WTC11 (cell line): ENCODE measurements around the gene PRSS56. TPM values are rescaled to one million over a fixed set of nuclear protein-coding genes. Genes with fewer than 3 reads are reported as not detected.
"Not testable (repeated sequence)": the region's sequence is repeated elsewhere in the genome, so short reads cannot be mapped to it uniquely, and the experiment has no call there.

Source experiments
- ATAC-seq: fragments of 200-7000 bp; cut with Tn5 transposase; 2 replicates; pipeline ENCODE4 v1.10.0; 2021; ENCODE audit warnings: mild to moderate bottlenecking, moderate library complexity
- CTCF ChIA-PET: fragments of 300-600 bp; sonication (Branson Sonifier 250); formaldehyde crosslinking; loops from one replicate; lab custom pipeline; 2021; ENCODE audit warnings: antibody characterized with exemption; lab: Charles Lee
- POLR2A ChIA-PET: fragments of 350-600 bp; sonication (Branson Sonifier 250); formaldehyde crosslinking; loops from one replicate; lab custom pipeline; 2021; ENCODE audit warnings: antibody characterized with exemption; lab: Charles Lee
- DNase-seq: peaks from one replicate; pipeline ENCODE4 v3.0.0; 2021; ENCODE audit warnings: low spot score
- H3K27ac Mint-ChIP-seq: 2 replicates; pipeline ENCODE4 v1.8.0; 2021; ENCODE audit warnings: mixed read lengths
- H3K27me3 Mint-ChIP-seq: 2 replicates; pipeline ENCODE4 v1.8.0; 2021; ENCODE audit warnings: low read depth, mild to moderate bottlenecking, moderate library complexity, mixed read lengths
- H3K36me3 Mint-ChIP-seq: 2 replicates; pipeline ENCODE4 v1.8.0; 2021; ENCODE audit warnings: mixed read lengths
- H3K4me1 Mint-ChIP-seq: 2 replicates; pipeline ENCODE4 v1.8.0; 2022; ENCODE audit warnings: mixed read lengths
- H3K4me3 Mint-ChIP-seq: 2 replicates; pipeline ENCODE4 v1.8.0; 2021; ENCODE audit warnings: mild to moderate bottlenecking, moderate library complexity, mixed read lengths
- H3K9me3 Mint-ChIP-seq: 2 replicates; pipeline ENCODE4 v1.8.0; 2021; ENCODE audit warnings: mixed read lengths
- CREB1 ChIP-seq: sonication (generic); formaldehyde crosslinking; IDR thresholded peaks from 2 replicates; pipeline ENCODE4 v1.8.0; 2023; ENCODE audit warnings: mild to moderate bottlenecking, missing genetic modification reagents
- ETV6 ChIP-seq: sonication (generic); formaldehyde crosslinking; IDR thresholded peaks from 2 replicates; pipeline ENCODE4 v1.8.1; 2022; ENCODE audit warnings: mild to moderate bottlenecking, missing genetic modification reagents
- HMGA2 ChIP-seq: fragments of 250-450 bp; sonication (Bioruptor Pico); IDR thresholded peaks from 2 replicates; pipeline ENCODE4 v1.4.0; 2021; ENCODE audit warnings: mild to moderate bottlenecking, moderate library complexity
- JAZF1 ChIP-seq: fragments of 250-450 bp; sonication (Bioruptor Pico); IDR thresholded peaks from 2 replicates; pipeline ENCODE4 v1.9.0; 2021; ENCODE audit warnings: moderate library complexity, mild to moderate bottlenecking, inconsistent platforms
- NFYB ChIP-seq: sonication (generic); formaldehyde crosslinking; conservative IDR thresholded peaks from 2 replicates; pipeline ENCODE4 v1.8.0; 2022; ENCODE audit warnings: low read depth, missing genetic modification reagents
- NR2C2 ChIP-seq: sonication (generic); formaldehyde crosslinking; IDR thresholded peaks from 2 replicates; pipeline ENCODE4 v1.8.0; 2022; ENCODE audit warnings: mild to moderate bottlenecking, missing genetic modification reagents
- OVOL2 ChIP-seq: fragments of 250-450 bp; sonication (Bioruptor Pico); IDR thresholded peaks from 2 replicates; pipeline ENCODE4 v1.9.0; 2021; ENCODE audit warnings: mild to moderate bottlenecking, borderline replicate concordance
- RORB ChIP-seq: fragments of 250-450 bp; sonication (Bioruptor Pico); IDR thresholded peaks from 2 replicates; pipeline ENCODE4 v1.9.0; 2021; ENCODE audit warnings: mild to moderate bottlenecking
- TEAD4 ChIP-seq: sonication (generic); formaldehyde crosslinking; IDR thresholded peaks from 2 replicates; pipeline ENCODE4 v1.8.0; 2022; ENCODE audit warnings: mild to moderate bottlenecking, missing genetic modification reagents
- ZNF121 ChIP-seq: sonication (generic); formaldehyde crosslinking; IDR thresholded peaks from 2 replicates; pipeline ENCODE4 v1.8.0; 2023; ENCODE audit warnings: missing genetic modification reagents
- ZNF232 ChIP-seq: sonication (generic); formaldehyde crosslinking; IDR thresholded peaks from 2 replicates; pipeline ENCODE4 v1.8.0; 2022; ENCODE audit warnings: mild to moderate bottlenecking, missing genetic modification reagents
- ZNF416 ChIP-seq: fragments of 250-450 bp; sonication (Bioruptor Pico); IDR thresholded peaks from 2 replicates; pipeline ENCODE4 v1.9.0; 2021; ENCODE audit warnings: mild to moderate bottlenecking, inconsistent platforms
- total RNA-seq: library from RNA; stranded (reverse); gene quantifications from 3 replicates; pipeline ENCODE4 v1.2.3, GENCODE V29; 2021
- TF ChIP-seq, protein P1 (sequence below): sonication (generic); formaldehyde crosslinking; IDR thresholded peaks from 2 replicates; pipeline ENCODE4 v1.8.1; 2022; ENCODE audit warnings: mild to moderate bottlenecking, missing genetic modification reagents, moderate library complexity, borderline replicate concordance
- TF ChIP-seq, protein P2 (sequence below): sonication (generic); formaldehyde crosslinking; IDR thresholded peaks from 2 replicates; pipeline ENCODE4 v1.8.1; 2022; ENCODE audit warnings: low read depth, mild to moderate bottlenecking, moderate library complexity, missing genetic modification reagents, borderline replicate concordance
- TF ChIP-seq, protein P3 (sequence below): sonication (generic); formaldehyde crosslinking; IDR thresholded peaks from 2 replicates; pipeline ENCODE4 v1.8.0; 2023; ENCODE audit warnings: missing genetic modification reagents, mild to moderate bottlenecking, borderline replicate concordance
- TF ChIP-seq, protein P4 (sequence below): fragments of 250-450 bp; sonication (Bioruptor Pico); IDR thresholded peaks from 2 replicates; pipeline ENCODE4 v1.9.0; 2021; ENCODE audit warnings: mild to moderate bottlenecking, borderline replicate concordance
- TF ChIP-seq, protein P5 (sequence below): sonication (generic); formaldehyde crosslinking; IDR thresholded peaks from 2 replicates; pipeline ENCODE4 v1.8.1; 2022; ENCODE audit warnings: missing genetic modification reagents, borderline replicate concordance
- TF ChIP-seq, protein P6 (sequence below): sonication (generic); formaldehyde crosslinking; IDR thresholded peaks from 2 replicates; pipeline ENCODE4 v1.8.0; 2023; ENCODE audit warnings: mild to moderate bottlenecking, missing genetic modification reagents

The PRSS56 gene
- total RNA-seq, 1 experiment from 2014 or later = not detected

DNA sequence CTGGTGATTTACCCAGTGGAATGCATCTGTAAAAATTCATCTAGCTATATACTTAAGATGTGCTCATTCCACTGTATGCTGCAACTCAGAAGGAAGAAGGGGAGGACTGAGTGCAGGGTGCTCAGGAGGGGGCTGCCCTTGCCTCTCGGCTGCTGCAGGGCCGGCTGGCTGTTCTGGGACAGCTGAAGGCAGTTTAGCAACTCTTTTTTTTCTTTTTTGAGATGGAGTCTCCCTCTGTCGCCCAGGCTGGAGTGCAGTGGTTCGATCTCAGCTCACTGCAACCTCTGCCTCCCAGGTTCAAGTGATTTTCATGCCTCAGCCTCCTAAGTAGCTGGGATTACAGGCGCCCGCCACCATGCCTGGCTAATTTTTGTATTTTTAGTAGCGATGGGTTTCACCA, 12.6 kb downstream of the PRSS56 start:
- H3K27ac Mint-ChIP-seq, POLR2A ChIA-PET, H3K36me3 Mint-ChIP-seq, H3K4me3 Mint-ChIP-seq, ATAC-seq, DNase-seq: not testable (repeated sequence)
- H3K4me1 Mint-ChIP-seq = peaks cover 12% of the 10 kb centered on the region
- CTCF ChIA-PET = interaction anchor here (1.0 to 4.5 kb wide), 3 partner anchors 10 to 197 kb away, joined by 4 to 36 read pairs (median 7); no protein-coding TSS in a partner anchor
- peaks cover 21% of the 10 kb centered on the region for H3K27me3 Mint-ChIP-seq
- H3K9me3 Mint-ChIP-seq = peaks cover 11% of the 10 kb centered on the region

DNA sequence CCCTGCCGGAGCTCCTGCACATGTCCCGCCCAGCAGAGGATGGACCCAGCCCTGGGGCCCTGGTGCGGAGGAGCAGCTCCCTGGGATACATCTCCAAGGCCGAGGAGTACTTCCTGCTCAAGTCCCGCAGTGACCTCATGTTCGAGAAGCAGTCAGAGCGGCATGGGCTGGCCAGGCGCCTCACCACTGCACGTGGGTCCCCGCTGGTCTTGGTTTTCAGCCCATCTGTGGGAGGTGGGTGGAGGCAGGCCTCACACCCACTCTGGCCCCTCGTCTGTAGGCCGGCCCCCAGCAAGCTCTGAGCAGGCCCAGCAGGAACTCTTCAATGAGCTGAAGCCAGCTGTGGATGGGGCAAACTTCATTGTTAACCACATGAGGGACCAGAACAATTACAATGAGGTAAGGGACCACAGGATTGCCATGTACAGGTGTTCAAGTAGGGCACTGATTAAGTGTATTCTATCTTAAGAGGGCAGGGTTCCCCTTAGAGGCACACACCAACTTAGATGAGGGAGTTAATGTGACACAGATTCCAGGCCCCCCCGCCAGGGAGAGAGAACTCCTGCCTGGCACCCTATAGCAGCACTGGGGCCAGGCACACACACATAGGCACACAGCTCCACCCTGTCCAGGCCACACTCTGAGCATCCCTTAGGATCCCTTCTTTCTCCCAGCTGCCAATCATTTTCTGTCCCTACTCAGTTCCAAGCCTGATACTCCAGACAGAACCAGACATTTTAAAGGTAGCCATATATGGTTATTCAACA, 13.9 kb downstream of the PRSS56 start:
- peaks cover 11% of the 10 kb centered on the region for H3K9me3 Mint-ChIP-seq
- ChIA-PET POLR2A (no interaction called here), CTCF (interaction anchor here (2.4 to 4.5 kb wide), 2 partner anchors 11 to 167 kb away, joined by 7 to 36 read pairs; no protein-coding TSS in a partner anchor)
- no peak overlapping the region; the same call in 1 of the 2 replicates for H3K27ac Mint-ChIP-seq
- peaks cover 13% of the 10 kb centered on the region for H3K27me3 Mint-ChIP-seq
- DNase-seq (no peak), ATAC-seq (no peak)
- H3K4me1 Mint-ChIP-seq = peaks cover 23% of the 10 kb centered on the region
- no peak overlapping the region for H3K4me3 Mint-ChIP-seq
- H3K36me3 Mint-ChIP-seq = peaks cover 4% of the 10 kb centered on the region; the same call in 1 of the 2 replicates
- TF ChIP-seq ZNF416 (CRISPR knock-in tag) (no peak), TEAD4 (CRISPR knock-in tag) (no peak), NR2C2 (CRISPR knock-in tag) (no peak), CREB1 (CRISPR knock-in tag) (no peak), JAZF1 (CRISPR knock-in tag) (no peak), ZNF232 (CRISPR knock-in tag) (no peak), ETV6 (CRISPR knock-in tag) (no peak), HMGA2 (CRISPR knock-in tag) (no peak), NFYB (CRISPR knock-in tag) (no peak), ZNF121 (CRISPR knock-in tag) (no peak), OVOL2 (no peak), RORB (no peak)
- TF ChIP-seq, protein P1, sequence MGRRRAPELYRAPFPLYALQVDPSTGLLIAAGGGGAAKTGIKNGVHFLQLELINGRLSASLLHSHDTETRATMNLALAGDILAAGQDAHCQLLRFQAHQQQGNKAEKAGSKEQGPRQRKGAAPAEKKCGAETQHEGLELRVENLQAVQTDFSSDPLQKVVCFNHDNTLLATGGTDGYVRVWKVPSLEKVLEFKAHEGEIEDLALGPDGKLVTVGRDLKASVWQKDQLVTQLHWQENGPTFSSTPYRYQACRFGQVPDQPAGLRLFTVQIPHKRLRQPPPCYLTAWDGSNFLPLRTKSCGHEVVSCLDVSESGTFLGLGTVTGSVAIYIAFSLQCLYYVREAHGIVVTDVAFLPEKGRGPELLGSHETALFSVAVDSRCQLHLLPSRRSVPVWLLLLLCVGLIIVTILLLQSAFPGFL (CRISPR knock-in tag) = no peak
- TF ChIP-seq, protein P2, sequence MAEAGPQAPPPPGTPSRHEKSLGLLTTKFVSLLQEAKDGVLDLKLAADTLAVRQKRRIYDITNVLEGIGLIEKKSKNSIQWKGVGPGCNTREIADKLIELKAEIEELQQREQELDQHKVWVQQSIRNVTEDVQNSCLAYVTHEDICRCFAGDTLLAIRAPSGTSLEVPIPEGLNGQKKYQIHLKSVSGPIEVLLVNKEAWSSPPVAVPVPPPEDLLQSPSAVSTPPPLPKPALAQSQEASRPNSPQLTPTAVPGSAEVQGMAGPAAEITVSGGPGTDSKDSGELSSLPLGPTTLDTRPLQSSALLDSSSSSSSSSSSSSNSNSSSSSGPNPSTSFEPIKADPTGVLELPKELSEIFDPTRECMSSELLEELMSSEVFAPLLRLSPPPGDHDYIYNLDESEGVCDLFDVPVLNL (CRISPR knock-in tag) = no peak
- TF ChIP-seq, protein P3, sequence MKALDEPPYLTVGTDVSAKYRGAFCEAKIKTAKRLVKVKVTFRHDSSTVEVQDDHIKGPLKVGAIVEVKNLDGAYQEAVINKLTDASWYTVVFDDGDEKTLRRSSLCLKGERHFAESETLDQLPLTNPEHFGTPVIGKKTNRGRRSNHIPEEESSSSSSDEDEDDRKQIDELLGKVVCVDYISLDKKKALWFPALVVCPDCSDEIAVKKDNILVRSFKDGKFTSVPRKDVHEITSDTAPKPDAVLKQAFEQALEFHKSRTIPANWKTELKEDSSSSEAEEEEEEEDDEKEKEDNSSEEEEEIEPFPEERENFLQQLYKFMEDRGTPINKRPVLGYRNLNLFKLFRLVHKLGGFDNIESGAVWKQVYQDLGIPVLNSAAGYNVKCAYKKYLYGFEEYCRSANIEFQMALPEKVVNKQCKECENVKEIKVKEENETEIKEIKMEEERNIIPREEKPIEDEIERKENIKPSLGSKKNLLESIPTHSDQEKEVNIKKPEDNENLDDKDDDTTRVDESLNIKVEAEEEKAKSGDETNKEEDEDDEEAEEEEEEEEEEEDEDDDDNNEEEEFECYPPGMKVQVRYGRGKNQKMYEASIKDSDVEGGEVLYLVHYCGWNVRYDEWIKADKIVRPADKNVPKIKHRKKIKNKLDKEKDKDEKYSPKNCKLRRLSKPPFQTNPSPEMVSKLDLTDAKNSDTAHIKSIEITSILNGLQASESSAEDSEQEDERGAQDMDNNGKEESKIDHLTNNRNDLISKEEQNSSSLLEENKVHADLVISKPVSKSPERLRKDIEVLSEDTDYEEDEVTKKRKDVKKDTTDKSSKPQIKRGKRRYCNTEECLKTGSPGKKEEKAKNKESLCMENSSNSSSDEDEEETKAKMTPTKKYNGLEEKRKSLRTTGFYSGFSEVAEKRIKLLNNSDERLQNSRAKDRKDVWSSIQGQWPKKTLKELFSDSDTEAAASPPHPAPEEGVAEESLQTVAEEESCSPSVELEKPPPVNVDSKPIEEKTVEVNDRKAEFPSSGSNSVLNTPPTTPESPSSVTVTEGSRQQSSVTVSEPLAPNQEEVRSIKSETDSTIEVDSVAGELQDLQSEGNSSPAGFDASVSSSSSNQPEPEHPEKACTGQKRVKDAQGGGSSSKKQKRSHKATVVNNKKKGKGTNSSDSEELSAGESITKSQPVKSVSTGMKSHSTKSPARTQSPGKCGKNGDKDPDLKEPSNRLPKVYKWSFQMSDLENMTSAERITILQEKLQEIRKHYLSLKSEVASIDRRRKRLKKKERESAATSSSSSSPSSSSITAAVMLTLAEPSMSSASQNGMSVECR = no peak
- TF ChIP-seq, protein P4, sequence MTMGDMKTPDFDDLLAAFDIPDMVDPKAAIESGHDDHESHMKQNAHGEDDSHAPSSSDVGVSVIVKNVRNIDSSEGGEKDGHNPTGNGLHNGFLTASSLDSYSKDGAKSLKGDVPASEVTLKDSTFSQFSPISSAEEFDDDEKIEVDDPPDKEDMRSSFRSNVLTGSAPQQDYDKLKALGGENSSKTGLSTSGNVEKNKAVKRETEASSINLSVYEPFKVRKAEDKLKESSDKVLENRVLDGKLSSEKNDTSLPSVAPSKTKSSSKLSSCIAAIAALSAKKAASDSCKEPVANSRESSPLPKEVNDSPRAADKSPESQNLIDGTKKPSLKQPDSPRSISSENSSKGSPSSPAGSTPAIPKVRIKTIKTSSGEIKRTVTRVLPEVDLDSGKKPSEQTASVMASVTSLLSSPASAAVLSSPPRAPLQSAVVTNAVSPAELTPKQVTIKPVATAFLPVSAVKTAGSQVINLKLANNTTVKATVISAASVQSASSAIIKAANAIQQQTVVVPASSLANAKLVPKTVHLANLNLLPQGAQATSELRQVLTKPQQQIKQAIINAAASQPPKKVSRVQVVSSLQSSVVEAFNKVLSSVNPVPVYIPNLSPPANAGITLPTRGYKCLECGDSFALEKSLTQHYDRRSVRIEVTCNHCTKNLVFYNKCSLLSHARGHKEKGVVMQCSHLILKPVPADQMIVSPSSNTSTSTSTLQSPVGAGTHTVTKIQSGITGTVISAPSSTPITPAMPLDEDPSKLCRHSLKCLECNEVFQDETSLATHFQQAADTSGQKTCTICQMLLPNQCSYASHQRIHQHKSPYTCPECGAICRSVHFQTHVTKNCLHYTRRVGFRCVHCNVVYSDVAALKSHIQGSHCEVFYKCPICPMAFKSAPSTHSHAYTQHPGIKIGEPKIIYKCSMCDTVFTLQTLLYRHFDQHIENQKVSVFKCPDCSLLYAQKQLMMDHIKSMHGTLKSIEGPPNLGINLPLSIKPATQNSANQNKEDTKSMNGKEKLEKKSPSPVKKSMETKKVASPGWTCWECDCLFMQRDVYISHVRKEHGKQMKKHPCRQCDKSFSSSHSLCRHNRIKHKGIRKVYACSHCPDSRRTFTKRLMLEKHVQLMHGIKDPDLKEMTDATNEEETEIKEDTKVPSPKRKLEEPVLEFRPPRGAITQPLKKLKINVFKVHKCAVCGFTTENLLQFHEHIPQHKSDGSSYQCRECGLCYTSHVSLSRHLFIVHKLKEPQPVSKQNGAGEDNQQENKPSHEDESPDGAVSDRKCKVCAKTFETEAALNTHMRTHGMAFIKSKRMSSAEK (CRISPR knock-in tag) = no peak
- TF ChIP-seq, protein P5, sequence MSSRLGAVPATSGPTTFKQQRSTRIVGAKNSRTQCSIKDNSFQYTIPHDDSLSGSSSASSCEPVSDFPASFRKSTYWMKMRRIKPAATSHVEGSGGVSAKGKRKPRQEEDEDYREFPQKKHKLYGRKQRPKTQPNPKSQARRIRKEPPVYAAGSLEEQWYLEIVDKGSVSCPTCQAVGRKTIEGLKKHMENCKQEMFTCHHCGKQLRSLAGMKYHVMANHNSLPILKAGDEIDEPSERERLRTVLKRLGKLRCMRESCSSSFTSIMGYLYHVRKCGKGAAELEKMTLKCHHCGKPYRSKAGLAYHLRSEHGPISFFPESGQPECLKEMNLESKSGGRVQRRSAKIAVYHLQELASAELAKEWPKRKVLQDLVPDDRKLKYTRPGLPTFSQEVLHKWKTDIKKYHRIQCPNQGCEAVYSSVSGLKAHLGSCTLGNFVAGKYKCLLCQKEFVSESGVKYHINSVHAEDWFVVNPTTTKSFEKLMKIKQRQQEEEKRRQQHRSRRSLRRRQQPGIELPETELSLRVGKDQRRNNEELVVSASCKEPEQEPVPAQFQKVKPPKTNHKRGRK (CRISPR knock-in tag) = no peak
- TF ChIP-seq, protein P6, sequence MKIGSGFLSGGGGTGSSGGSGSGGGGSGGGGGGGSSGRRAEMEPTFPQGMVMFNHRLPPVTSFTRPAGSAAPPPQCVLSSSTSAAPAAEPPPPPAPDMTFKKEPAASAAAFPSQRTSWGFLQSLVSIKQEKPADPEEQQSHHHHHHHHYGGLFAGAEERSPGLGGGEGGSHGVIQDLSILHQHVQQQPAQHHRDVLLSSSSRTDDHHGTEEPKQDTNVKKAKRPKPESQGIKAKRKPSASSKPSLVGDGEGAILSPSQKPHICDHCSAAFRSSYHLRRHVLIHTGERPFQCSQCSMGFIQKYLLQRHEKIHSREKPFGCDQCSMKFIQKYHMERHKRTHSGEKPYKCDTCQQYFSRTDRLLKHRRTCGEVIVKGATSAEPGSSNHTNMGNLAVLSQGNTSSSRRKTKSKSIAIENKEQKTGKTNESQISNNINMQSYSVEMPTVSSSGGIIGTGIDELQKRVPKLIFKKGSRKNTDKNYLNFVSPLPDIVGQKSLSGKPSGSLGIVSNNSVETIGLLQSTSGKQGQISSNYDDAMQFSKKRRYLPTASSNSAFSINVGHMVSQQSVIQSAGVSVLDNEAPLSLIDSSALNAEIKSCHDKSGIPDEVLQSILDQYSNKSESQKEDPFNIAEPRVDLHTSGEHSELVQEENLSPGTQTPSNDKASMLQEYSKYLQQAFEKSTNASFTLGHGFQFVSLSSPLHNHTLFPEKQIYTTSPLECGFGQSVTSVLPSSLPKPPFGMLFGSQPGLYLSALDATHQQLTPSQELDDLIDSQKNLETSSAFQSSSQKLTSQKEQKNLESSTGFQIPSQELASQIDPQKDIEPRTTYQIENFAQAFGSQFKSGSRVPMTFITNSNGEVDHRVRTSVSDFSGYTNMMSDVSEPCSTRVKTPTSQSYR (CRISPR knock-in tag) = no peak
